Stimulated activated CD8-positive, alpha-beta memory T cell treated with anti-CD3 and anti-CD28 coated beads, Interleukin-15, amount 100 ng/mL, for 24 hours (primary cell): ENCODE results near the gene MAP3K1.

Experiments used
- DNase-seq: peaks from one replicate; pipeline ENCODE4 v3.0.0-alpha.2; 2020; ENCODE audit warnings: low read depth

Gene MAP3K1

DNA sequence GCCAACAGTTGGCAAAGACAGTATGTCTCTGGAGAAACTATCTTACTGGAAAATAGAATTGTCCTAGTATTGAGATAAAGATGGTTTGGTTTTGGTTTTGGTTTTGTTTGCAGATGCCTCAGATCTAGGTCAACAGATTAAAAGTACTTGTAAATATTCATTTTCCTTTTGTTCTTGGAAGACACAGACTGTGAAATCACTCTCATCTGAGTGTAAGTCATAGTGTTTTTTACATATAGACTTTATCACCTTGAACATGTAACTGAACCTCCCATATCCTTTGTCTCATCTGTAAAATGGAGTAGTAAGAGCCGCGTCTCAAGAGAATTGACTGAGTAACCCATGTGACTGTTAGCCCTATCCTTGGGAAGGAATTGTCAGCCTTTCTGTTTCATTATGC is 34.3 kb downstream of the MAP3K1 start:
- no peak for DNase-seq

DNA sequence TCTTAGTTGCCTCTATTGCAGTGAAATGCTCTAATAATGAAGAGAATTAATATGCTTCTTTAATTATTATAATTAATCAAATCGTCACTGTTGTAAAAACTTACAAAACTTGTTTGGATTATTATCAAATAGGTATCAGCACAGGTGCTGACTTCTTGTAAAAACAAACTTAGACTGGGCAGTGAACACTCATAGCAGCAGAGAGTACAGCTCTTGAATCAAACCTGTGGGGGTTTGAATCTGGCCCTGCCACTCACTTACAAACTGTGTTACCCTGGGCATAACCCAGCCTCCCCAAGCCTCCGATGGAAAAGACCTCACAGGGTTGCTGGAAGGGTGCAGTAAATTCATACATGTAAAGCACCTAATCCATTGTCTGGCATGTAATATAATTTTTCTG is 35.1 kb downstream of the MAP3K1 start:
- DNase-seq, result no peak

DNA sequence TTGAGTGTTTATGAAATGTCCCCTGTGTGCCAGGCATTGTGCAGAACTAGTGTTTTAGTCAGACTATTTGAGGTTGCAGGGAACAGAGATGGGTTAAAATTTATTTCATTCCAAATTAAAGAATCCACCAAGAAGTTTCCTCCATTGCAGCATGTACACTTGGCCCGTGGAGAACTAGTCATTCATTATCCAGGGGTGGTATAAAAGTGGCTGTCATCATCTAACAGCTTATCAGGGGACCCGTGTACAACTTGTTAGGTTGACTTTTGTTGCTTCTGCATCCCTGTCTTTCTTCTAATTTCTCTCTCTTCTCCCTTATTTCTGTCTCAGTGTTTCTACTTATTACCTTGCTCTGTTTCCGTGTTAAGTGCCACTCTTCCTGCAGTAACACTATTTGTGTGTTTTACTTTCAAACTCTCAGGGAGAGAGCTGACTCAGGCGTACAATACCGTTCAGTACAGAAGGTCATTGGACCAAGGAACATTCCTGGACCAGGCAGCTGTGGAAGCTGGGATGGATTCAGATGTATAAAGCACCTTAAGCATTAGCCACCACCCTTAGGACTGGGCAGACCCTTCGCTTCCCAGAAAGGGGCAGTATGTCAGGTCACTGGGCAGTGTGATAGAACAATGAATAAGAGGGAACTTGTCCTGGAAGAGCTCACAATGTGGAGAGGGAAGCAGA is 36.1 kb downstream of the MAP3K1 start:
- DNase-seq, result no peak

GRCh38 chr5:56852228-56853000 is 37.1 kb downstream of the MAP3K1 start:
- no peak for DNase-seq

DNA sequence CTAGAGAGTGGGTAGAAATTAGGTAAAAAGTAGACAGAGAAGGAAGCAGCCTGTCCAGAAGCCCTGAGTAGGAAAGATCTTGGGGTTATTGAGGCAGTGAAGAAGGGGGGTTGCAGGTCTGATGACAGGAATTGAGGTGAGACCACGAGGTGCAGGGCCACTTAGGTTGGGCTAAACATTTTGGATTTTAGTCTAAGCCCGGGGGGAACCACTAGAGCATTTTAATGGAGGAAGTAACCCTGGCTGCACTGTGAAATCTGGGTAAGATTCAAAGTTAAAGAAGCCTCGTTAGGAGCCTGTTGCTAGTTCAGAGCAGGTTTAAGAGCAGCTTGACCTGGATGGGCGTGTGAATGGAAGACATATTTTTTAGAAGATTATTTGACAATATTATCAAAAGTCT is 38.3 kb downstream of the MAP3K1 start:
- DNase-seq, result no peak

- DNase-seq, result no peak
Measured at GRCh38 chr5:56854920-56855319, 39.6 kb downstream of the MAP3K1 start.

- no peak for DNase-seq
Measured at GRCh38 chr5:56856541-56857178, 41.3 kb downstream of the MAP3K1 start.

DNA sequence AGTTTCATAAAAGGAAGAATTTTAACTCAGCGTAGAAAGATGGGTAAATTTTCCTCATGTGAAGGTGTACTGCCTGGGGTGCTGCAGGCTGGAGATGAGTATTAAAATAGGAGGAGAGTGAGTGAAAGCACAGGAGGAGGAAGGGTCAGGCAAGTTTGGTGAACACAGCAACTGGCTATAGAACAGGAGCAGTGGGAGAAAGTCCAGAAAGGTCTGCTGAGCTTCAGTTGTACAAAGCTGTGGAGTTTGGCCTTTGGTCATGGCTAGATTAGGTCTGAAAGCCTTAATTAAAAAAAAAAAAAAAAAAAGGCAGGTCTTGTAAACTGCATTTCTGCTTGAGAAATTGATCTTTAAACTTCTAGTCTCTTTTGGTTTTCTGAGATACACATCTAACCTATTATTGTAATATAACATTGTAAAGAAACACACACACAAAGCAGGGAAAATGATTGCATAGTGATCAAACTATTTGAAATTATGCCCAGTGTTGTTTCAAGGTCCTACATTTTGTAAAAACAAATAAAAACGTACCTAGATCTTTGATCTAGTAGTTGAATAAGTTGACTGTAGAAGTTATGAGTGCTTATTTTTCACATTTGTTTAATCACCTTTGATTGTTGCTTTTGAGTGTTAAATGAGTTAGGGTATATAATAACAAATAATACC is 43.6 kb downstream of the MAP3K1 start:
- DNase-seq, result no peak

DNA sequence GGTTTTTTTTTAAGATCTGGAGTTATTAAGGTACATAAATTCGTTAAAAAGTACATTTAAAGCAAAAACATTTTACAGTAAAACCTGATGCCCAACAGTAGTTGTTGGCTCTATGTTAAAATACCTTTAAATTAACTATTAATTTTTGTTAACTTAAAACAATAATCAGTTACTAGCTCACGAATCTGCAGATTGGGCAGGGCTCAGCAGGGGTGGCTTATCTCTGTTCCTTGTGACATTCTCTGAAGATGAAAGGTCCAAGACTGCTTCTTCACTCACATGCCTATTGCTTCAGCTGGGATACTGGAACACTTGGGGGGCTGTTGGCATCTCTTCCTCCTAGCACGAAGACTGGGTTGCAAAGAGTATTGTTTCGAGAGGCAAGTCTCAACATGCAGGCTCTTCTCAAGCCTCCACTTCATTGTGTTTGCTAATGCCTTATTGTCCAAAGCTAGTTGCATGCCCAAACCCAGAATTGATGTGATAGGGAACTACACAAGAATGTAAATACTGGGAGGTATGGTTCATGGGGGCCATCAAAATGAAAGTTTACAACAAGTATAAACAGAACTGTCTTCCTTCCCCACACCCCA is 46.6 kb downstream of the MAP3K1 start:
- no peak for DNase-seq

- no peak for DNase-seq
Measured at GRCh38 chr5:56862909-56863308, 47.6 kb downstream of the MAP3K1 start.

DNA sequence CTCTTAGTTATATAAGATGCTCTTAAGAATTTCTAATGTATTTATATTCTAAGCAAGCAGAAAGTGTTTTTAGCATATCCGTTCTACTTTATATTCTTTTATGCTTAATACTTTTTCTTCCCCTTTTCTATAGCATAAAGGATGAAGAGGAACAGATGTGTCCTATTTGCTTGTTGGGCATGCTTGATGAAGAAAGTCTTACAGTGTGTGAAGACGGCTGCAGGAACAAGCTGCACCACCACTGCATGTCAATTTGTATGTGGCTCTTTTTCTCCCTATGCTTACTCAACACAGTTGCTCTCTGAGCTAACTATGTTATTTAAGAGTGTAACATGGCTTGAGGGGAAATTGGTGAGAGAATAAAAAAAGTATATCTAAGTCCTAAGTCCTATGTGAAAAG is 56.4 kb downstream of the MAP3K1 start:
- no peak for DNase-seq

DNA sequence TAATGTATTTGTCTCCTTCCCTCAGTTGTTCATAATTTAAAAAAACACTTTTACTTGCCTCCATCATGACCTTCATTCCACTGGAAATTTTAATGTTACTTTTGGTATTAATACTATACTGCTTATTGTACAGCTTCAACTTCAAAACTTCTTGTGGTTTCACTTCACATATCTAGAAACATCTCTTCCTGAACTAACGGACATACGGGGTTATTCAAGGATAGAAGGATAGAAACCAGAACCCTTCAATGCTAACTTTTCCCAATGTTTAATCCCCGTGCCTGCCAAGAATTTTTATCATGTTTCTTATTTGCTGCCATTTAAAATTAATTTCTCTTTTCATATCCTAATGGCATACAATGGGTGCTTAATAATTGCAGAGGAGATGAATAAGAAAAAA is 57.7 kb downstream of the MAP3K1 start:
- DNase-seq, result no peak

DNA sequence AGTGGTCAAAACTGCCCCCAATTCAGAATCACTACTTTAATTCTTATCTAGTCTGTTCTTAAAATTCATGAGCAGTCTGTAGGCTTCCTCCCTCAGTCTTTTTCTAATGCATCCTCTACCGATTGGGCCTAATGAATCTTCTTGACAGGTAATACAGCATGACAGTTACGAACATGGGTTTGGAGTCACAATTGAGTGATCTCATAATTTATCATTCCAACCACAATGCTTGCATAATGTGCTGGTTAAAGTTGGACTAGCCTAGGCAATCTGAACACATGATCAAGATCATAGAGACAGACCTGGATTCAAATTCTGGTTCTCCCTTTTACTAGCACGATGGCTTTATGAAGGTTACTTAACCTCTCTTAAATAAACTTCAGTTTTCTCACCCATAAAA is 61.0 kb downstream of the MAP3K1 start:
- no peak for DNase-seq

DNA sequence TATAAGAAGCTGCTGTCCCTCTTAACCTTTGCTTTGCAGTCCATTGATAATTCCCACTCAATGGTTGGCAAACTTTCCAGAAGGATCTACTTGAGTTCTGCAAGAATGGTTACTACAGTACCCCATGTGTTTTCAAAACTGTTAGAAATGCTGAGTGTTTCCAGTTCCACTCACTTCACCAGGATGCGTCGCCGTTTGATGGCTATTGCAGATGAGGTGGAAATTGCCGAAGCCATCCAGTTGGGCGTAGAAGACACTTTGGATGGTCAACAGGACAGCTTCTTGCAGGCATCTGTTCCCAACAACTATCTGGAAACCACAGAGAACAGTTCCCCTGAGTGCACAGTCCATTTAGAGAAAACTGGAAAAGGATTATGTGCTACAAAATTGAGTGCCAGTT is 66.2 kb downstream of the MAP3K1 start:
- DNase-seq, result no peak

GRCh38 chr5:56893251-56893951 is 78.1 kb downstream of the MAP3K1 start:
- DNase-seq, result no peak

DNA sequence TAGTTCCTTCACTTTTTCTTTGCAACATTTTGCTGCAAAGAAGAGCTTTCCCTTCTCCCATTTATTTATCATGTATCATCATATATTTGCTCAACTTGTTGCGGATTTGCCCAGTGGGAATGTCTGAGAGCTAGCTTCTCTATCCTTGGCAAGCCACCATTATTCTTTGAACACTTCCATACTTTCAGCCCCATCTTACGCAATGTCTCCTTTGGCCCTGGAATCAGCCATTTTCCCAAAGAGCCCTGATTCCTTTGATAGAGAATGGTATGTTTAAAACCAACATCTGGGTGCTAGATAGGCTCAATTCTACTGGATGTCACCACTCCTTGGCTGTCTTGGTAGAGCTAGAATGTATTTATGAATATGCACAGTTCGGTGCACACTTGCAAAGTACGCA is 81.4 kb downstream of the MAP3K1 start:
- DNase-seq, result no peak

- DNase-seq, result no peak
Measured at GRCh38 chr5:56898213-56898612, 82.9 kb downstream of the MAP3K1 start.

DNA sequence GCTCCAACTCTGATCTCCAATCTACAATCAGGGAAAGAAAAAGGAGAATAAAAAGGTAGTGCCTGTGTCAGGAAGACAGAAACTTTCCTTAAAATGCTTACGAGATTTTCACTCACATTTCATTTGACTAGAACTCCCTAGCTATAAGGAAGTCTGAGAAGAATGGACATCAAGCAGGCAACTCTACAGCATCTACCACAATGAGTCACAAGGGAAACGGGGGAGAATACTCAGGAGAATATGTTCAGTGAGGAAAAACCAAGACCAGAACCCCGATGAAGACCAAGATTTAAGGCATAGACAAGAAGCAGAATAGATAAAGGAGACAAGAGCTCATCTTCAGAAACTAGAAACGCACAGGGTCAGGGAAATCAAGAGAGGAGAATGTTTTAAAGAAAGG is 85.0 kb downstream of the MAP3K1 start:
- no peak for DNase-seq

DNA sequence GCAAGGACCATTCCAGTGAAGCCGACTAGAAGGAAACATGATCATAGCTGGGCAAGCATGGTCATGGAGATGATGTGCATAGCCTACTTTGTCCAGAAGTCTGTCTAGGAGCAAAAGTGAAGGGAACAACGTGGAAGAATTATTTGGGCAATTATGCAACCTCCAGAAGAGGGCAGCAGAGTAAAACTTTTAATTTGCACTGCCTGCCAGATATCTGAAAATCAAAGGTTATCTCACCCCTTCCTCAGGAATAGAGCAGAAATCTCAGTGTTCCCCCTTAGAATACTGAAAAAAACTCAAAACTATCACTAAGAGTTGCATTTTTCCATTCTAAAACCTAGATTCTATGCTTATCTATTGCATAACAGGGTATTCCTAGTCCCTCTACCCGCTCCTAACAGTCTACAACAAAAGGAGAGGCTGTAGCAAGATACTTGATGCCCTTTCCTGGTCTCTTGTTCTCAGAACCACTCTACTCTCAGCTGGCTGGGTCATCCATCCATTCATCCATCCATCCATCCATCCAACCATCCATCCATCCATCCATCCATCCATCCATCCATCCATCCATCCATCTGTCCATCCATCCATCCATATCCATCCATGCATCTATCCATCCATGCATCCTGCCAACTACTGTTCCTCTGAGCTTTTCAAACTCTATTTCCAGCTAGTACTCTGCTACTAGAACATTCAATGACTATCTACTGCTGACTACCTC is 85.7 kb downstream of the MAP3K1 start:
- no peak for DNase-seq

GRCh38 chr5:56908942-56909293 is 93.6 kb downstream of the MAP3K1 start:
- peak; percentile 12 for DNase-seq
